Kidney (tissue), 14 donors: Measurements from ENCODE around the gene EFNB1. TPM values are rescaled to one million over a fixed set of nuclear protein-coding genes. Genes with fewer than 3 reads are reported as not detected.

Experiments
- DNase-seq, 5 donors: peaks; one replicate each; pipeline ENCODE4 v3.0.0-alpha.2; 2013 to 2020
- FAIRE-seq: peaks from 2 replicates; lab custom pipeline; 2012; peaks lifted over from hg19 to GRCh38; lab: Jason Lieb, UNC
- H3K27ac ChIP-seq, 2 donors: one replicate each; pipeline ENCODE4 v1.7.0; 2013; ENCODE audit warnings: low read depth in 2 of 2, low read length in 2 of 2, inconsistent platforms in 1 of 2
- H3K27me3 ChIP-seq: one replicate; pipeline ENCODE4 v1.7.1; 2013; ENCODE audit warnings: low read length, inconsistent platforms; ENCODE audit not compliant: control insufficient read depth, insufficient read depth
- H3K36me3 ChIP-seq, 3 donors: one replicate each; pipeline versions ENCODE4 v1.7.0 to v1.7.1; 2013; ENCODE audit warnings: low read length in 3 of 3, control low read depth in 1 of 3, inconsistent platforms in 1 of 3; ENCODE audit not compliant: insufficient read depth in 3 of 3, control insufficient read depth in 2 of 3
- H3K4me1 ChIP-seq, 3 donors: one replicate each; pipeline versions ENCODE4 v1.7.0 to v1.7.1; 2013; ENCODE audit warnings: low read length in 3 of 3, inconsistent platforms in 1 of 3, low read depth in 1 of 3; ENCODE audit not compliant: control insufficient read depth in 2 of 3, insufficient read depth in 2 of 3
- H3K4me3 ChIP-seq, 3 donors: one replicate each; pipeline versions ENCODE4 v1.7.0 to v1.8.1; 2013; ENCODE audit warnings: low read length in 3 of 3, control low read depth in 1 of 3, inconsistent platforms in 1 of 3
- H3K9ac ChIP-seq, 3 donors: one replicate each; pipeline versions ENCODE4 v1.7.0 to v1.7.1; 2013; ENCODE audit warnings: low read length in 3 of 3, control low read depth in 1 of 3, inconsistent platforms in 1 of 3
- H3K9me3 ChIP-seq, 3 donors: one replicate each; pipeline versions ENCODE4 v1.7.0 to v1.7.1; 2013; ENCODE audit warnings: low read length in 3 of 3, control low read depth in 1 of 3, inconsistent platforms in 1 of 3; ENCODE audit not compliant: control insufficient read depth in 2 of 3, insufficient read depth in 1 of 3
- intact Hi-C: fragments of 100-400 bp; cut with DNase I; formaldehyde crosslinking; loops from one replicate; pipeline ENCODE4 v1.11.1; 2022
- polyA plus RNA-seq: library from polyadenylated mRNA; stranded (reverse); fragments of 350-450 nt; fragmentation: Illumina TruSeq; extraction: RNeasy Lipid Tissue Mini Kit (QIAGEN cat#74804); gene quantifications from one replicate; pipeline ENCODE4 v1.2.3, GENCODE V29; 2014; ENCODE audit warnings: low read depth, low replicate concordance; ENCODE audit not compliant: insufficient read depth
- total RNA-seq: library from RNA; stranded (reverse); fragmentation: NEBNext Ultra II Directional; extraction: Animal tissue kit (Norgen Biotek cat#: 25700); gene quantifications from one replicate; pipeline ENCODE4 v1.2.1, GENCODE V29; 2021
- TF ChIP-seq, protein P1 (sequence below): IDR thresholded peaks from 3 replicates; pipeline ENCODE4 v1.5.1; 2012; ENCODE audit warnings: mild to moderate bottlenecking, moderate library complexity, borderline replicate concordance; ENCODE audit not compliant: insufficient read depth; ENCODE audit errors: extremely low read depth
- donor health status: control.
- donor health status: control.
- donor health status: control.
- donor health status: control.
- donor health status: control.
- donor health status: DM: yes; HTN: yes; CAD: no.
- donor health status: Normal renal cell carcinoma (clear cell type).

Gene EFNB1
- total and polyA plus RNA-seq, 2 donors from 2014 or later, result 50.6 to 53.0 TPM

DNA sequence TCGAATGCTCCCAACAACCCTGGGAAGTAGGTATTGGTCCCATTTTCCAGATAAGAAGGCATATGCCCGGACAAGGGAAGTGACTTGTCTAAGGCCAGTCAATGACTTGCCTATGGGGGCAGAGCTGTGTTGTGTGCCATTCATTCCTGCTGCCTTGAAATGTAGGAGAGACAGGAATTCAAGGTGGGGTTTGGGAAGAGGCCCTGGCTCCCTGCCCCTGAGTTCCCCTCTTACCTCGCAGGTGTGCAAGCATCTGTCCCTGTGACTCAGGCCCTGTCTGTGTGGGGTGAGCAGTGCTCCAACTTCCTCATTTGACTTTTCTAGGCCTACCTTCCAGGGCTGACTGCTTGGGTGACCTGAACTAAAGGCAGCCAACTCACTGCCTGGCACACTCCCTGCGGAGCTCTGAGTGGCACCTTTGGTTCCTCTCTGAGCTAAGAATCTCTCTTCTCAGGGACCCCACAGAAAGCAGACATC, 5.1 kb downstream of the EFNB1 start:
- Histone ChIP-seq H3K27me3 (no peaks in the 10 kb centered on the region), H3K4me3 (peak overlapping the region in 1 of 3 donors; percentile 32), H3K9ac (peak overlapping the region in 1 of 3 donors; percentile 12), H3K27ac (no peak overlapping the region), H3K36me3 (peaks cover 0 to 3% (median 2%) of the 10 kb centered on the region in 3 donors), H3K4me1 (peaks cover 0 to 23% (median 0%) of the 10 kb centered on the region in 3 donors), H3K9me3 (no peaks in the 10 kb centered on the region)
- intact Hi-C loops, result no loop called here
- TF ChIP-seq, protein P1, sequence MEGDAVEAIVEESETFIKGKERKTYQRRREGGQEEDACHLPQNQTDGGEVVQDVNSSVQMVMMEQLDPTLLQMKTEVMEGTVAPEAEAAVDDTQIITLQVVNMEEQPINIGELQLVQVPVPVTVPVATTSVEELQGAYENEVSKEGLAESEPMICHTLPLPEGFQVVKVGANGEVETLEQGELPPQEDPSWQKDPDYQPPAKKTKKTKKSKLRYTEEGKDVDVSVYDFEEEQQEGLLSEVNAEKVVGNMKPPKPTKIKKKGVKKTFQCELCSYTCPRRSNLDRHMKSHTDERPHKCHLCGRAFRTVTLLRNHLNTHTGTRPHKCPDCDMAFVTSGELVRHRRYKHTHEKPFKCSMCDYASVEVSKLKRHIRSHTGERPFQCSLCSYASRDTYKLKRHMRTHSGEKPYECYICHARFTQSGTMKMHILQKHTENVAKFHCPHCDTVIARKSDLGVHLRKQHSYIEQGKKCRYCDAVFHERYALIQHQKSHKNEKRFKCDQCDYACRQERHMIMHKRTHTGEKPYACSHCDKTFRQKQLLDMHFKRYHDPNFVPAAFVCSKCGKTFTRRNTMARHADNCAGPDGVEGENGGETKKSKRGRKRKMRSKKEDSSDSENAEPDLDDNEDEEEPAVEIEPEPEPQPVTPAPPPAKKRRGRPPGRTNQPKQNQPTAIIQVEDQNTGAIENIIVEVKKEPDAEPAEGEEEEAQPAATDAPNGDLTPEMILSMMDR, result no peak
- no peak for DNase-seq
- FAIRE-seq, result no peak

DNA sequence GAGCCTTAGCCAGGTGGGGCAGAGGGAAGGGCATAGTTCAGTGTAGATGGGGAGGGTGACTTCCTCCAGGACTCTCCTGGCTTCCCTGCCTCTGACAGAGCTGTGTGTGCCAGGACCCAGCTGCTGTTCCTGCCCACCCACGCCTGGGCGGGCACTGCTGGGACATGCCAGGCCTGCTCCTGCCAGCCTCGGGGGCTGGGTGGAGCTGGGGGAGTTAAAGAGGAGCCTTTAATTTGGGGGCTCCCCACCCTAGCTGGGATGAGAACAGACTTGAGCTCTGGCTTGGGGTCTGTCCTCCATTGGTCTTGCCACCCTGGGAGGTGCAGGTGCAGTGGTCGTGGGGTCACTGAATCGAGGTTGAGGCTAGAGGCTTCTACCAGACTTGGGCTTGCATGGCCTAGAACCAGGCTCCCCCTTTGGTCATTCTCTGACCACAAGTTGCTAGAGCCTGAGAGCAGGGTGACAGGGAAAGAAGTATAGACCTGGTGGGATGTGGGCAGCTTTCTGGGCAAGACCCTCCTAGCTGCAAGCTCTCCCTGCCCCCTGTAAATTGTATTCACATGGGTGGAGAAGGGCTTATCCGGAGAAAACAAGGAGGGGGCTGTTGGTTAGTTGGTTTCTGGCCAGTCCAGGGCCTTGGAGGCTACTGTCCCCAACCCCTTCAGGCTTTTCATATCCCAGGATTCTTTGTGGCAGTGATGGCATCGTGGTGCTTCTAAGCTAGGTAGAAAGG, 5.7 kb downstream of the EFNB1 start:
- H3K4me1 ChIP-seq, result peaks cover 0 to 23% (median 0%) of the 10 kb centered on the region in 3 donors
- peaks cover 2 to 6% (median 3%) of the 10 kb centered on the region in 3 donors for H3K36me3 ChIP-seq
- no peaks in the 10 kb centered on the region for H3K9me3 ChIP-seq
- intact Hi-C loops, result no loop called here
- DNase-seq (peak in 1 of 5 donors; percentile 71), FAIRE-seq (no peak)
- no peak overlapping the region for H3K27ac ChIP-seq
- no peak overlapping the region for H3K4me3 ChIP-seq
- H3K27me3 ChIP-seq, result no peaks in the 10 kb centered on the region
- TF ChIP-seq, protein P1, result no peak
- H3K9ac ChIP-seq, result peak overlapping the region in 1 of 3 donors; percentile 12

DNA sequence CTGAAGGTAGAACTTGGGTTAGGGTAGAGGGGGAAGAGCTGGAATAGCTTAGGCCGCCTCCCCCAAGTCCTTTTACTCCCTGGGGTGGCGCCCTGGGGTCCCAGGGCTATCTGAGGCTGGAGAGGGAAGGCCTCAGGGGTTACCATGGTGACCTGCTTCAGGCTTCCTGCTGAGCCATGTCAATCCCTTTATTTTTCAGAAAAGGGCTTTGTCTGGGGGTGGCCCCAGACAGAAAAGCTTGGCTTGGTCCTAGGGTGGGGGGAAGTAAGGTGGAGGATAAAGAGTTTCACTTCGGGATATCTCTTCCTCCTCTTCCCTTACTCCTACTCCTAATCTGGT, 6.3 kb downstream of the EFNB1 start:
- no peaks in the 10 kb centered on the region for H3K9me3 ChIP-seq
- H3K4me3 ChIP-seq, result no peak overlapping the region
- no peak overlapping the region for H3K9ac ChIP-seq
- H3K27me3 ChIP-seq, result no peaks in the 10 kb centered on the region
- FAIRE-seq (no peak), DNase-seq (no peak)
- intact Hi-C loops, result no loop called here
- TF ChIP-seq, protein P1, result no peak
- no peak overlapping the region for H3K27ac ChIP-seq
- H3K4me1 ChIP-seq, result peaks cover 0 to 27% (median 0%) of the 10 kb centered on the region in 3 donors
- H3K36me3 ChIP-seq, result peaks cover 2 to 8% (median 6%) of the 10 kb centered on the region in 3 donors
